GM10847 (cell line): ENCODE measurements around the gene APBB2.

Source experiments
- POLR2A ChIP-seq: IDR thresholded peaks from 2 replicates; pipeline ENCODE4 v1.6.1; 2011; ENCODE audit not compliant: insufficient read length; ENCODE audit errors: extremely low read depth

The APBB2 gene

DNA sequence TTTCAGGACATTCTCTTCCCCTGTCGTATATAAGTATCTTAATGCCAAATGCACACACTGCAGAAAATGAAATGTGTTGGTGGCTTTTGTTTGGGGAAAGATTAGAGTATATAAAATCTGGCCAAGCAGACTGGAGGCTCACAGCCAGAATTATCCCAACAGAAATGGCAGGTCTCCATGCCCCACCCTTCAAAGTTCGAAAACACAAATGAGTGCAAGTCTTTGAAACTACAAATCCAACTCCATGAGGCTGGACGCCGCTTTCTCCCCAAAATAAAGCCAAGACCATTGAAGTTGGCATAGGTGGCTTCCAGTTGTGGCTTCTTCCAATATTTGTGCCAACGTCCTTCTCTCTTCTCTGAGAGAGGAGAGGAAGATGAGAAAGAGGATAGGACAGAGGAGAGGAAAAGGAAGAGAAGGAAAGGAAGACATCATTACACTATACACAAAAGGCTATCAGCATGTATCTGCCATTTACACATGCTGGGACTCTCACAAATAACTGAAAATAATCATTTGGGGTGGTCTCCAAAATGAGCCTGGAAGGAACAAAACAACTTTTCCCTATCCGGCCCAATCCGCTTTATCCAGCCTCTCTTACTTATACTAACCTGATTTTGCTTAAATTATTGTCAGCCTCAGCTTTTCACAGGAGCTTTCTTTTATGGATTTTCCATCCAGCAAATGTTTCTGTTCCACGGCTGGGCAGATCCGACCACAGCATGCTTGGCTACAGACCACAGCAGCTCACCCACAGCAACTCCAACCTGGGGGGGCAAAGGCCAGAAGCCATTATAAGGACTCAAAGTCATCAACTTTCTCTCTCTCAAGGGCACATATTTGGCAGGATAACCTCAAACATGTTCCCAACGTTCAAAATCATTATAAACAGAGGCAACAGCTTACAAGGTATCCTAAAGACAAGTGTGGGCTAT, 71.7 kb downstream of the APBB2 start:
- no peak for TF ChIP-seq POLR2A

DNA sequence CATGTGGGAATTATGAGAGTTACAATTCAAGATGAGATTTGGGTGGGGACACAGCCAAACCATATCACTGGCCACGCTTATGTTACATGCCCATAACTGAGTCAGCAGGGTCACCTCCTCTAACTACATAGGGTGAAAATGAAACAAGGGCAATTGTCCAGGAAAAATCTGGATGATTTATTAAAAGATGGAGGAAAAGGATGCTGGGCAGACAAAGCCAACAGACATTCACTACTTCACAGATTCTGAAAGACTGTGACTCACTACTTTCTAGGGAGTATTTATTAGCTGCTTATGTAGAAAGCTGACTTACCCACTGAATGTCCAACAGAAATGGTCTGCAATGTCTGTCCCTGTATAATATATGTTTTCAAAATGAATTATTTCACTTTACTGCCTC, 72.4 kb downstream of the APBB2 start:
- TF ChIP-seq POLR2A: no peak

DNA sequence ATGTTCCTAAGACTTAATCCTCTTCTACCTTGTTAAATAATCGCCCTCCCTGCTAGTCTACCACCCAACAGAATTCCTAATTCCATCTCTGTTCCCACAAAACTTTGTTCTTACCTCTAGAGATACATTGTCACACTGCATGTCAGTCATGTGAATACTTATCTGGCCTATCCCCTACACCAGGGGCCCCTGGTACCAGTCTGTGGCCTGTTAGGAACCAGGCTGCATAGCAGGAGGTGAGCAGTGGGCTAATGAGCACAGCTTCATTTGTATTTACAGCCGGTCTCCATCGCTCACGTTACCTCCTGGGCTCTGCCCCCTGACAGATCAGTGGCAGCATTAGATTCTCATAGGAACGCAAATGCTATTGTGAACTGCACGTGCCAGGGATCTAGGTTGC, 73.9 kb downstream of the APBB2 start:
- TF ChIP-seq POLR2A: no peak

DNA sequence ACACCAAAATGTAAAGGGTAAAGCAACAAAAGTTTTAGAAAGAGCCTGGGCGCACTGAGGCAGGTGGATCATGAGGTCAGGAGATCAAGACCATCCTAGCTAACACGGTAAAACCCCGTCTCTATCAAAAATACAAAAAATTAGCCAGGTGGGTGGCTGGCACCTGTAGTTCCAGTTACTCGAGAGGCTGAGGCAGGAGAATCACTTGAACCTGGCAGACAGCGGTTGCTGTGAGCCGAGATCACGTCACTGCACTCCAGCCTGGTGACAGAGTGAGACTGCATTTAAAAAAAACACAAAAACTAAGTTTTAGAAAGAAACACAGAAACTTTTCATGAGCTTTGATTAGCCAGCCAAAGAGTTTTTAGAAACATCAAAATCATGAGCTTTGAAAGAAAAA, 76.5 kb downstream of the APBB2 start:
- no peak for TF ChIP-seq POLR2A

DNA sequence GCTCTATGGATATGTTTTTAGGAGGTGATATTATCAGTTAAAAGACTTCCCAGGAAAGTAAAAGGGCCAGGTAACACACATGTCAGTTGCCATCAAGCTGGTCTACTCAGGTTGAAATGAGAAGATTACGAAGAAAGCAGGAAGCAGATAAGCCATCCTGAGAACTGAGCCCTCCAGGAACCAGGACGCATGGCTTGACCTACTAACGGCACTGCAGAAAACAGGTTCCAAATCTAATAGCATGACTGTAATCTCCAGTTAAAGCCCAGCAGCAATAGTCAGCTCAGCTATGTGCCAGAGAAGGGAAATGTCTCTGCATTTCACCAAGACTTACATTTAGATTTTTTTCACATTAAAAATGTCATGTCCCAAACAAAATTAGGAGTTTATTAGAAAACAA, 77.9 kb downstream of the APBB2 start:
- TF ChIP-seq POLR2A: no peak

DNA sequence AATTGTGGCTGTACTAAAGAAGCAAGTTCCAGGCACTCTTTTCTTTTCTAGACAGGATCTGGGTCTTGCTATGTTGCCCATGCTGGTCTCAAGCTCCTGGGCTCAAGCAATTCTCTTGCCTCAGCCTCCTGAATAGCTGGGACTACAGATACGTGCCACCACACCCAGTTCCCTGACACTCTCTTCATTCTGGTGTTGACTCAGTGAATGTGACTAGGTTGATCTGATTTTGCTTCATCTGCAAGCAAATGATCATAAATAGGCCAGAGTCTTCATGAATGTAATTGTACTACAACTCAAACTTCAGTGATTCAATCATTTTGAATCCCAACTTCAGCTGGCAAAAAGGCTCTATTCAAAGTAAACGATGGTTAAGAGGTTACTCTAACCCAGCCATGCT, 78.5 kb downstream of the APBB2 start:
- no peak for TF ChIP-seq POLR2A

DNA sequence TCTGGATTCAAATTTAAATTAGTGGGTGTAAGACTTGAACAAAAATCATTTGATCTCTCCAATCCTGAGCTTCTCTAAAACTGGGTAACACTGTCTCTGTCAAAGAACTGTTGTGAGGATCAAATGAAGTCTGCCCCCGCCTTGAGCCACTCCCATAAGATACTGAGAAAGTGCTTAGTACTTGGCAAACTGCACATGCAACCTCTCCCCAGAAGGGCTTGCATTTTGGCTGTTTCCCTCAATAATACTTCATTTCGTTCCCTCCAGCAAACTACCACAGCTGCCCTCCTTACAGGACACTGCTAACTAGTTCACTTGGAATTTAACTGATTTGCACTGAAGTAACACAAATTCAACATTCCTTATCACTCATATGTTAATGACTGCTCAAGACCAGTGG, 79.8 kb downstream of the APBB2 start:
- TF ChIP-seq POLR2A: no peak

DNA sequence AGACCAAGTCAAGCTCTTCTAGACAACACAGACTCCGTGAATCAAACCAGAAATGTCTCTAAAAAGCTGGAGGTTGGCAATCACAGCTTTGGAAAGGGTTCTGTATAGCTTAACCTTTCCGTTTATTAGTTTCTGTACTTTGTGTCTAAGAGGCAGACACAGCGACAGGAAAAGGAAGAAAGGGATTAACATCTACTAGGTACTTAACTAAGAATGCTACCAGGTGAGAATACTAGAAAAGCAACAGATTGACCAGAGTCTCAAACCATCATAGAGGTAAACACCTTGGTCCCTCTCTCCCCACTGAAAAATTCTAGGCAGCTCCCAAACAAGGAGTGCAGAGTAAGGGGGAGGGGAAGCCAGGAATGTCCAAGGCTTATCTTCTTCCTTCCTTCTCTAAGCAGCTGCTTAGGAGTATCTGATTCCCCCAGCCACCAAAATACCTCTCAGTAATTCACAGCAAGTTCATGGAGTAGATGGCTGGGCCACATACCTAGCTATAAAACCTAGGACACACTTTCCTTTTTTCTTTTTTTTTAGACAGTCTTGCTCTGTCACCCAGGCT, 80.8 kb downstream of the APBB2 start:
- TF ChIP-seq POLR2A: no peak

DNA sequence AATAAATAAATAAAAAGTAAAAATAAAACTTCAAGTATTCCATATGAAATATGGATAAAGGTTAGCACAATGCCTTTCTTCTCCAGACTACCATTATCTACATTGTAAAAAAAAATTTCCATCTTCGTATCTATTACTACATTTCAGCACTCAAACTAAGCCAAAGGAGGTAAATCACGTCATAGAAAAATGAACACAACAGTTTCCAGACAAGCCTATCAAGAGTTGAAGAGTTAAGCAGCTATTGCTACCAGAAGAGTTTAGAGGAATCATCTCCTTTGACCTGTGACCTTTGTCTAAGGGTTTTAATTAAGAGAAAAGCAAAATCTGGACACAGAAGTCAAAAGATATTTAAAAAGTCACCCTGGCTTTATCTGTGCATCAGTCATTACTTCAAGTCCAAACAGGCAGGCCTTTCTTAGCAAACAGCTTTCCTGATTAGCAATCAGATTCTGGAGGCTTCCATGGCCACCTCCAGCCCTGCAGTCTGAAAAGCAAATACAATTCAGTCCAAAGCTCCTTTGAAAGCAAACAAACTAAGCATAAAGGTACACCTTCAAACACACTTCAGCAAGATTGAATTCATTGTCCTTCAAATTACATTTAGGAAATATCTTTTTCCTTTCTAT, 82.2 kb downstream of the APBB2 start:
- TF ChIP-seq POLR2A: no peak

DNA sequence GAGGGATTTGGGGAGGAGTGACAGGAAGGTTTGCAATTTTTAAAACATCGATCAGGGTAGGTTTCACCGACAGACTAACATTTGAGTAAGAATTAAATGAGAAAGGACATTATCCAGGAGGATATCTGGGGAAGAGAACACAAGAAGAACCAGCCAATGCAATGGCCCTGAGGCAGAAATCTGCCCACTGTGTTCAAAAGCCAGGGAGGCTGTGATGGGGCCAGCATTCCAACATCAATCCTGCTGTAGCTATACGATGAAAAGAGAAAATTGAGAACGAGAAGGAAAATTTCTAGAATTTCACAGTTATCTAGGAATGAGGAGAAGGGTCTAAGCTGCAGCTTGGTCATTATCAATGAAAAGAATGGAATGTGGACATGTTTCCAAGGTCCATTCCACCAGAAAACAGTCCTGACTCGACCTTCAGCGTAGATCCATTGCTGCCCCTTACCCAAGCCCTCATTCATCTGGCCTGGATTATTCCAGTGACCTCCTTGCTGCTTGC, 84.4 kb downstream of the APBB2 start:
- no peak for TF ChIP-seq POLR2A

DNA sequence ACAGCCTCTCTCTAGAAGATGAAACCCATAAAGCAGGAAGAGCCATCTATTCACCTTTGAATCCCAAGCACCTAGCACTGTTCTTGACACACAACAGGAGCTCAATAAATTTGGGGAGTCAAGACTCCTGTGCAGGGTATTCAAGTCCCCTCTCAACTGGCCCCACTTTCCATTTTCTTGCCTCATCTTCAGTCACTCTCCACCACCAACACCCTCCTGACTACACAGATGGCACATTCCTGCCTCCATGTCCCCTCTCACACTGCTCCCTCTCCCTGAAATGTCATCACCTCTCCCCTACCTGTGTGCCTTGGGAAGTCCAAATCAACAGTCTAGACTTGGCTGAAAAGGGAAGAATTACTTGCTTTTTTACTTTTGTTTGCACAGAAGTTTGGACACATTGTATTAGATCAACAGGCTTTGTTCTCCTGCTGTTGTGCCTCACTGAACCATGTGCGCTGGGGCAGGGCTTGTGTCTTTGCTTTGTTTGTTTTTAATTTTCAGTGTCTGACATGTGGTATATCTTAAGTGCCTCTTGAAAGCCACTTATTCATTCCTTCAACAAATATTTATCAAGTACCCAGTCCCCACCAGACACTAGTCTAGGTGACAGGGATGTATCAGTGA, 85.1 kb downstream of the APBB2 start:
- TF ChIP-seq POLR2A: no peak

DNA sequence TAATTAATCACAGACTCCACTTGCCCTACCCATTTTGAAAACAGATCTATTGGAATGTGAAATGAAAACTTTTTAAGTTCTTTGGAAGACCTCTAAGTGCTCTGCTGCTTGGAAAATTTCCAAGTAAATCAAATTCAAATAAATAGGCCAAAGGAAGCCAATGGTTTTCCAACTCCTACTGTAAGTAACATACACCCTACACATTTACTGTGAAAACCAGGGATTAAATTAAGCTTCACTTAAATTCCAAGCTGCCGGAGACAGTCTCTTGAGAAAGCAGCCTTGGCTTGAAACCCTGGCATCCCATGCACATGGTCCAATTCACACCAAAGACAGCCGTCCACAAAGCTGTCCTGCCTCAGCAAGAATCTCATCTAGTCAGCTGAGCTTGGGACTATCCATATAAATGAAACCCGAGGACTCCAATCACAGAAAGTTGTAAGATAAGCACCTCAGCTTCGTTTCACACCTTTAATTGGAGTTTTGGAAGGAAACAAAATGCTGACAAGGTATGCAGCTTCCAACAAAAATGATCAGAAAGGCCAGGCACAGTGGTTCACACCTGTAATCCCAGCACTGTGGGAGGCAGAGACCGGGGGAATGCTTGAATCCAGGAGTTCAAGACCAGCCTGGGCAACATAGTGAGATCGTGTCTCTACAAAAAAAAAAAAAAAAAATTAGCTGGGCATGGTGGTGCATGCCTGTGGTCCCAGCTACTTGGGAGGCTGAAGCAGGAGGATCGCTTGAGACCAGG, 88.6 kb downstream of the APBB2 start:
- no peak for TF ChIP-seq POLR2A

DNA sequence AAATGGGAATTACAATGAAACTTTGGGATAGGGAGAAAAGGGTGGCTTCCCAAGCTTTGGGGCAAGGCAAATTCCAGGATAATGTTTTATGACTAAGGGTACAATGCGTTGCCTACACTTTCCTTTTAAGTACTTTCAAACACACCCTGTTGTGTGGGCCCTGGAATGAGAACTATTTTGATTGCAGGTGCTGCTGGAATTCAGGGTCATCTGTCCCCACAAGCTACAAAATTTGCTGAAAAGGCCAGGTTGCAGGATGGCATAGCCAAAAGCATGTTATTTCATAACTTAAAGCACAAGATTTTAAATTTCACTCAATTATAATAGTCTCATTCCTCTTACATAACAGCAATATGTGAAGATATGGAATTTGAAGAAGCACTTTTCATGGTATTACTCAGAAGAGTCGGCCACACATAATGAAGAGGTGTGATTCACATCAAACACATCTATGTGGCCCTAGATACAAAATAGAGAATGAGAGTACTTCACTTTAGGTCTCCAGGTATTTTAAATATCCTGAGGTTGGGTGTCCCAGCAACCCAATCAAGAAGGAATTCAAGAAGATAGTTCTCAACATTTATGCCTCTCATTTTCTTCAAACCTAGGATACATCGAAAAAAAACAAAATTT, 89.3 kb downstream of the APBB2 start:
- no peak for TF ChIP-seq POLR2A

DNA sequence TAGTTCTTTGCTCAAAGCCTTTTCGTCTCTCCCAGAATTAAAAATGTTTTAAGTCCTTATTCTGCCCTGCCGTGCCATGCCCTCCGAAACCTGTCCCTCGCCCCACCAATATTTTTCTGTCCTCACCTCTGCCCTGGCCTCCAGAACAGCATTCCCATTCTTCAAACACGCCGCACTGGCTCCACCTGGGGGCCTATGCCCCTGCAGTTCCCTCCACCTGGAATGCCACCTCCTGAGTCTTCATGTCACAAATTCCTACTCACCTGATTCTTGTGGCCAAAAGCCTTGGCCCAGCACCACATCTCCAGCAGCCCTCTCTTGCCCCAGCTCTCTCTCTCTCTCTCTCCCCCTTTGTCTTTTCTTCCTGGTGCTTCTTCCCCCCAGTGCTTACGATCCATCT, 91.6 kb downstream of the APBB2 start:
- TF ChIP-seq POLR2A: no peak
